Stomach (tissue), 9 donors: Measurements from ENCODE around the gene NLGN1. TPM values are rescaled to one million over a fixed set of nuclear protein-coding genes. Genes with fewer than 3 reads are reported as not detected.

Experiments used
- DNase-seq, 2 donors: peaks; one replicate each; pipeline versions ENCODE4 v3.0.0 to v3.0.0-alpha.2; 2013 to 2019
- H3K27ac ChIP-seq, 5 donors: fragments of 200-600 bp in 4 of 5; sonication (generic) in 4 of 5; one replicate each; pipeline ENCODE4 v1.5.1; 2013 to 2019; ENCODE audit warnings: mild to moderate bottlenecking in 1 of 5, moderate library complexity in 1 of 5
- H3K27me3 ChIP-seq, 3 donors: fragments of 200-600 bp; sonication (generic); one replicate each; pipeline ENCODE4 v1.5.1; 2017 to 2019; ENCODE audit warnings: mixed run types in 1 of 3
- H3K36me3 ChIP-seq, 4 donors: fragments of 200-600 bp; sonication (generic); 1 replicate in 3 of 4; 2 replicates in 1 of 4; pipeline ENCODE4 v1.5.1; 2016 to 2019
- H3K4me1 ChIP-seq, 4 donors: fragments of 200-600 bp; sonication (generic); one replicate each; pipeline ENCODE4 v1.5.1; 2016 to 2019
- H3K4me3 ChIP-seq, 4 donors: fragments of 200-600 bp; sonication (generic) in 3 of 4; one replicate each; pipeline ENCODE4 v1.5.1; 2016 to 2019; ENCODE audit warnings: mild to moderate bottlenecking in 1 of 4
- H3K9me3 ChIP-seq, 4 donors: fragments of 200-600 bp; sonication (generic); one replicate each; pipeline ENCODE4 v1.5.1; 2016 to 2019
- EP300 ChIP-seq: sonication (generic); formaldehyde crosslinking; IDR thresholded peaks from one replicate; pipeline ENCODE4 v1.6.1; 2017; ENCODE audit warnings: antibody characterized with exemption
- POLR2A ChIP-seq, 4 donors: fragments of 450-650 bp; IDR thresholded peaks; one replicate each; pipeline ENCODE4 v1.6.1; 2016; ENCODE audit warnings: antibody characterized with exemption in 4 of 4, control low read depth in 2 of 4, mild to moderate bottlenecking in 1 of 4, moderate library complexity in 1 of 4
- POLR2AphosphoS5 ChIP-seq, 3 donors: sonication (generic); formaldehyde crosslinking; IDR thresholded peaks; one replicate each; pipeline ENCODE4 v1.6.1; 2016; ENCODE audit warnings: antibody characterized with exemption in 3 of 3
- WGBS, 5 donors: extraction: QIAGEN DNeasy Blood & Tissue Kit in 3 of 5; methylation state at CpG; one replicate each; pipeline versions ENCODE4 v1.1.5 to v1.1.7; 2013 to 2018; 5-methylcytosine and 5-hydroxymethylcytosine counted together
- intact Hi-C: fragments of 100-400 bp; cut with DNase I; formaldehyde crosslinking; loops from one replicate; pipeline ENCODE4 v1.15.1; 2023; ENCODE audit warnings: low total_unique reads
- polyA plus RNA-seq, 3 donors: library from polyadenylated mRNA; stranded (reverse); fragments of 200-250 nt; gene quantifications; one replicate each; pipeline ENCODE4 v1.2.3, GENCODE V29; 2013
- total RNA-seq, 5 donors: library from RNA; depleted of rRNA; stranded (reverse); fragments of >200 nt; gene quantifications; one replicate each; pipeline versions ENCODE4 v1.1.0 to v1.2.3, GENCODE V29; 2014 to 2016
- TF ChIP-seq, protein P1 (sequence below), 7 experiments: fragments of 450-650 bp in 4 of 7; fragments of 200-600 bp in 3 of 7; sonication (generic) in 3 of 7; IDR thresholded peaks; one replicate each; pipeline ENCODE4 v1.5.1; 2016 to 2019; ENCODE audit warnings: antibody characterized with exemption in 7 of 7, control low read depth in 2 of 7, mild to moderate bottlenecking in 1 of 7
- donor health status: healthy with polysubstance abuse.
- donor health status: Bipolar disorder and iron deficiency.
- donor health status: healthy.

Gene NLGN1
- total and polyA plus RNA-seq, 8 donors, result 0.15 to 45.2 (median 4.8) TPM; not detected in 1

GRCh38 chr3:173793963-173794362 is 396.4 kb downstream of the NLGN1 start:
- Histone ChIP-seq H3K27me3 (no peaks in the 10 kb centered on the region), H3K36me3 (no peaks in the 10 kb centered on the region), H3K27ac (no peak overlapping the region), H3K4me1 (no peaks in the 10 kb centered on the region), H3K4me3 (no peak overlapping the region), H3K9me3 (no peaks in the 10 kb centered on the region)
- intact Hi-C loops, result no loop called here
- WGBS, 5 donors, result 60 to 79% (median 66%) methylated on average over 2 of the region's 2 CpGs
- DNase-seq, result no peak
- TF ChIP-seq, protein P1, sequence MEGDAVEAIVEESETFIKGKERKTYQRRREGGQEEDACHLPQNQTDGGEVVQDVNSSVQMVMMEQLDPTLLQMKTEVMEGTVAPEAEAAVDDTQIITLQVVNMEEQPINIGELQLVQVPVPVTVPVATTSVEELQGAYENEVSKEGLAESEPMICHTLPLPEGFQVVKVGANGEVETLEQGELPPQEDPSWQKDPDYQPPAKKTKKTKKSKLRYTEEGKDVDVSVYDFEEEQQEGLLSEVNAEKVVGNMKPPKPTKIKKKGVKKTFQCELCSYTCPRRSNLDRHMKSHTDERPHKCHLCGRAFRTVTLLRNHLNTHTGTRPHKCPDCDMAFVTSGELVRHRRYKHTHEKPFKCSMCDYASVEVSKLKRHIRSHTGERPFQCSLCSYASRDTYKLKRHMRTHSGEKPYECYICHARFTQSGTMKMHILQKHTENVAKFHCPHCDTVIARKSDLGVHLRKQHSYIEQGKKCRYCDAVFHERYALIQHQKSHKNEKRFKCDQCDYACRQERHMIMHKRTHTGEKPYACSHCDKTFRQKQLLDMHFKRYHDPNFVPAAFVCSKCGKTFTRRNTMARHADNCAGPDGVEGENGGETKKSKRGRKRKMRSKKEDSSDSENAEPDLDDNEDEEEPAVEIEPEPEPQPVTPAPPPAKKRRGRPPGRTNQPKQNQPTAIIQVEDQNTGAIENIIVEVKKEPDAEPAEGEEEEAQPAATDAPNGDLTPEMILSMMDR (IDR thresholded peaks at IDR 0.05), result no peak
- TF ChIP-seq POLR2A (IDR thresholded peaks at IDR 0.05), result no peak
- no peak for TF ChIP-seq POLR2AphosphoS5 (IDR thresholded peaks at IDR 0.05)
- TF ChIP-seq EP300, result no peak

DNA sequence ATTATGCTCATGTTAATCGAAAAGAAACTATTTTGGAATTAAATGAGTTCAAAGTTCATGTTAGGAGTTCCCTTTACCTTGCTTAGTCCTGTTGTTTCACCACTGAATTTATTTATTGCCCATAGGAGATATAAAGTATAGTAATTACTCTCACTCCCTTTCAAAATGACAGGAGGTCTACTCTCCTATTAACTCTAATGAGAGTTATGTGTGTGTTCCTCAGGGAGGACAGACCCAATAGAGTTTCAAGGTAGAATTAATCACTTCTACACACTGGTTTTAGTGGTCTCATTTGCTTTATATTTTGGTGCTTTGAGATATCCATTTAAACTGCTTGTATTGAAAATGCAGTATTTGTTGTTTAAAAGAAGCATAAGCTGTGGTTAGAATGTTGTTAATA is 398.9 kb downstream of the NLGN1 start:
- TF ChIP-seq, protein P1 (IDR thresholded peaks at IDR 0.05), result no peak
- TF ChIP-seq EP300, result no peak
- no peak for TF ChIP-seq POLR2AphosphoS5 (IDR thresholded peaks at IDR 0.05)
- TF ChIP-seq POLR2A (IDR thresholded peaks at IDR 0.05), result no peak
- no peak overlapping the region for H3K27ac ChIP-seq
- H3K27me3 ChIP-seq, result no peaks in the 10 kb centered on the region
- no peaks in the 10 kb centered on the region for H3K9me3 ChIP-seq
- no peaks in the 10 kb centered on the region for H3K4me1 ChIP-seq
- no peak for DNase-seq
- WGBS, 5 donors, result 79 to 92% (median 81%) methylated on average over 1 of the region's 1 CpG
- H3K36me3 ChIP-seq, result no peaks in the 10 kb centered on the region
- intact Hi-C loops, result no loop called here
- no peak overlapping the region for H3K4me3 ChIP-seq

DNA sequence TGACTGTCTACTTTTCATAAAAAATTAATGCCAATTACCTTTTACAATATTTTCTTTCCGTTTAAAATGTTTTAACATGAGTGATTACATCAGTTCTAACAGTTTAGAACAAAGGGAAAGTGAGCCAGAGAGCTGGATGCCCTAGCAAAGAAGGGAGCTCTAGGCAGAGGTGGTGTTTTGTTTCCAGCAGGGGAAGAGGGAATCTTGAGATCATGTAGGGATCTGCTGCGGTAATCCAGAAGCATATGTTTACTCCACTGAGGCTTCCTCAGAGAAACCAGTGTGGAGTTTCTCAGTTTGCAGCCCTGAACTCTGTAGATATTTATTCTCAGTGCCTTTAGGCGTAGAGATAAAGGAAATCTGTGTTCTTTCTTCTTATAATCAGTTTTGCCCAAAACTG is 399.3 kb downstream of the NLGN1 start:
- Histone ChIP-seq H3K27ac (no peak overlapping the region), H3K36me3 (no peaks in the 10 kb centered on the region), H3K9me3 (no peaks in the 10 kb centered on the region), H3K4me1 (no peaks in the 10 kb centered on the region), H3K4me3 (no peak overlapping the region), H3K27me3 (no peaks in the 10 kb centered on the region)
- no peak for DNase-seq
- 66 to 75% (median 71%) methylated on average over 3 of the region's 3 CpGs for WGBS, 5 donors
- intact Hi-C loops, result no loop called here
- TF ChIP-seq EP300 (no peak), POLR2A (IDR thresholded peaks at IDR 0.05) (no peak), POLR2AphosphoS5 (IDR thresholded peaks at IDR 0.05) (no peak)
- TF ChIP-seq, protein P1 (IDR thresholded peaks at IDR 0.05), result no peak

- H3K36me3 ChIP-seq, result no peaks in the 10 kb centered on the region
- TF ChIP-seq POLR2AphosphoS5 (IDR thresholded peaks at IDR 0.05), result no peak
- no peak for TF ChIP-seq EP300
- no peak for TF ChIP-seq POLR2A (IDR thresholded peaks at IDR 0.05)
- TF ChIP-seq, protein P1 (IDR thresholded peaks at IDR 0.05), result no peak
- no peak for DNase-seq
- no peak overlapping the region for H3K4me3 ChIP-seq
- H3K4me1 ChIP-seq, result no peaks in the 10 kb centered on the region
- no peaks in the 10 kb centered on the region for H3K27me3 ChIP-seq
- WGBS, 5 donors, result 80 to 84% (median 84%) methylated on average over 4 of the region's 4 CpGs
- H3K9me3 ChIP-seq, result no peaks in the 10 kb centered on the region
- intact Hi-C loops, result no loop called here
- H3K27ac ChIP-seq, result no peak overlapping the region
Measured at GRCh38 chr3:173799060-173799816, 401.7 kb downstream of the NLGN1 start.
